Colonic mucosa (tissue), 4 donors: ENCODE data around the gene CAMP. TPM values are rescaled to one million over a fixed set of nuclear protein-coding genes. Genes with fewer than 3 reads are reported as not detected.

Experiments
- DNase-seq: peaks from one replicate; pipeline ENCODE4 v3.0.0-alpha.2; 2020
- H3K27ac ChIP-seq: fragments of 200-600 bp; one replicate; pipeline ENCODE4 v1.8.0; 2021
- H3K27me3 ChIP-seq: fragments of 200-600 bp; one replicate; pipeline ENCODE4 v1.8.0; 2021
- H3K36me3 ChIP-seq: fragments of 200-600 bp; one replicate; pipeline ENCODE4 v1.8.0; 2021
- H3K4me1 ChIP-seq: fragments of 200-600 bp; one replicate; pipeline ENCODE4 v1.8.0; 2021; ENCODE audit warnings: mild to moderate bottlenecking
- H3K4me3 ChIP-seq: fragments of 200-600 bp; one replicate; pipeline ENCODE4 v1.8.0; 2021
- H3K9ac ChIP-seq, 2 donors: one replicate each; pipeline ENCODE4 v1.7.0; 2013; ENCODE audit warnings: control low read depth in 2 of 2, low read depth in 2 of 2, low read length in 2 of 2
- H3K9me3 ChIP-seq: fragments of 200-600 bp; one replicate; pipeline ENCODE4 v1.8.0; 2021
- CTCF ChIP-seq: fragments of 200-600 bp; IDR thresholded peaks from one replicate; pipeline ENCODE4 v1.8.0; 2022; ENCODE audit warnings: antibody characterized with exemption, mild to moderate bottlenecking
- intact Hi-C: fragments of 100-400 bp; cut with DNase I; formaldehyde crosslinking; loops from one replicate; pipeline ENCODE4 v1.14.1; 2022
- total RNA-seq, 2 donors: library from RNA; stranded (reverse); fragmentation: NEBNext Ultra II Directional in 1 of 2; extraction: Animal tissue kit (Norgen Biotek cat#: 25700) in 1 of 2; gene quantifications; one replicate each; pipeline ENCODE4 v1.2.1, GENCODE V29; 2021
- donor health status: healthy.
- donor health status: DM: no; HTN: no; CAD: no.
- donor health status: DM: no; HTN: no; CAD: no.

The CAMP gene
- total RNA-seq, 2 donors from 2014 or later, result not detected

GRCh38 chr3:48219543-48219942, 3.8 kb upstream of the CAMP start:
- H3K4me3 ChIP-seq, result no peak overlapping the region
- TF ChIP-seq CTCF, result no peak
- no peaks in the 10 kb centered on the region for H3K36me3 ChIP-seq
- H3K27me3 ChIP-seq, result no peaks in the 10 kb centered on the region
- no peaks in the 10 kb centered on the region for H3K4me1 ChIP-seq
- no peak for DNase-seq
- no peaks in the 10 kb centered on the region for H3K9me3 ChIP-seq
- no peak overlapping the region for H3K27ac ChIP-seq
- no peak overlapping the region for H3K9ac ChIP-seq
- intact Hi-C loops, result no loop called here

- Histone ChIP-seq H3K4me1 (no peaks in the 10 kb centered on the region), H3K9ac (no peak overlapping the region), H3K9me3 (no peaks in the 10 kb centered on the region), H3K27me3 (no peaks in the 10 kb centered on the region), H3K36me3 (no peaks in the 10 kb centered on the region), H3K4me3 (no peak overlapping the region), H3K27ac (no peak overlapping the region)
- DNase-seq, result no peak
- TF ChIP-seq CTCF, result no peak
- intact Hi-C loops, result no loop called here
Observed at GRCh38 chr3:48220746-48221145, 2.5 kb upstream of the CAMP start.

- peak; percentile 44 for DNase-seq
- Histone ChIP-seq H3K4me3 (no peak overlapping the region), H3K9ac (no peak overlapping the region), H3K36me3 (no peaks in the 10 kb centered on the region), H3K9me3 (no peaks in the 10 kb centered on the region), H3K27me3 (no peaks in the 10 kb centered on the region), H3K27ac (no peak overlapping the region), H3K4me1 (no peaks in the 10 kb centered on the region)
- TF ChIP-seq CTCF, result no peak
- intact Hi-C loops, result no loop called here
Observed at GRCh38 chr3:48225587-48225986, 2.3 kb downstream of the CAMP start.

- intact Hi-C loops, result no loop called here
- TF ChIP-seq CTCF, result no peak
- Histone ChIP-seq H3K4me3 (no peak overlapping the region), H3K9me3 (no peaks in the 10 kb centered on the region), H3K9ac (no peak overlapping the region), H3K36me3 (no peaks in the 10 kb centered on the region), H3K4me1 (no peaks in the 10 kb centered on the region), H3K27me3 (no peaks in the 10 kb centered on the region), H3K27ac (no peak overlapping the region)
- no peak for DNase-seq
Observed at GRCh38 chr3:48226939-48227338, 3.6 kb downstream of the CAMP start.

- DNase-seq, result no peak
- Histone ChIP-seq H3K4me3 (no peak overlapping the region), H3K27ac (no peak overlapping the region), H3K9ac (peak overlapping the region in 1 of 2 donors; percentile 34), H3K36me3 (no peaks in the 10 kb centered on the region), H3K9me3 (no peaks in the 10 kb centered on the region), H3K4me1 (no peaks in the 10 kb centered on the region), H3K27me3 (no peaks in the 10 kb centered on the region)
- no peak for TF ChIP-seq CTCF
- intact Hi-C loops, result no loop called here
Observed at GRCh38 chr3:48232232-48232631, 8.9 kb downstream of the CAMP start.

- peak; percentile 66 for DNase-seq
- no peak overlapping the region for H3K4me3 ChIP-seq
- peak; percentile 18 for TF ChIP-seq CTCF
- H3K4me1 ChIP-seq, result no peaks in the 10 kb centered on the region
- no peaks in the 10 kb centered on the region for H3K27me3 ChIP-seq
- H3K9me3 ChIP-seq, result no peaks in the 10 kb centered on the region
- no peak overlapping the region for H3K27ac ChIP-seq
- H3K36me3 ChIP-seq, result no peaks in the 10 kb centered on the region
- H3K9ac ChIP-seq, result peak overlapping the region in 1 of 2 donors; percentile 34
- intact Hi-C loops, result no loop called here
Observed at GRCh38 chr3:48232734-48233133, 9.4 kb downstream of the CAMP start.
